Right atrium auricular region (tissue), 2 donors: ENCODE data around the gene CHRNA4. TPM values are rescaled to one million over a fixed set of nuclear protein-coding genes. Genes with fewer than 3 reads are reported as not detected.

Experiments
- DNase-seq: peaks from one replicate; pipeline ENCODE4 v3.0.0-alpha.2; 2019; ENCODE audit warnings: low spot score
- H3K27ac ChIP-seq, 2 donors: fragments of 200-600 bp; sonication (generic); 1 replicate in 1 of 2; 2 replicates in 1 of 2; pipeline ENCODE4 v1.5.1; 2016 to 2019
- H3K27me3 ChIP-seq, 2 donors: fragments of 200-600 bp; sonication (generic); one replicate each; pipeline versions ENCODE4 v1.5.1 to v1.6.0; 2017 to 2019
- H3K36me3 ChIP-seq: fragments of 200-600 bp; sonication (generic); one replicate; pipeline ENCODE4 v1.5.1; 2016
- H3K4me1 ChIP-seq, 2 donors: fragments of 200-600 bp; sonication (generic); one replicate each; pipeline versions ENCODE4 v1.5.1 to v1.6.0; 2017 to 2019
- H3K4me3 ChIP-seq, 2 donors: fragments of 200-600 bp; sonication (generic); 1 replicate in 1 of 2; 2 replicates in 1 of 2; pipeline ENCODE4 v1.5.1; 2017 to 2019; ENCODE audit warnings: mild to moderate bottlenecking in 1 of 2, moderate library complexity in 1 of 2
- H3K9me3 ChIP-seq, 2 donors: fragments of 200-600 bp; sonication (generic); one replicate each; pipeline ENCODE4 v1.5.1; 2019
- CTCF ChIP-seq, 2 donors: fragments of 200-600 bp; sonication (generic); IDR thresholded peaks; one replicate each; pipeline ENCODE4 v1.5.1; 2019; ENCODE audit warnings: antibody characterized with exemption in 2 of 2
- total RNA-seq, 2 donors: library from RNA; depleted of rRNA; stranded (reverse); fragments of >200 nt; gene quantifications; one replicate each; pipeline ENCODE4 v1.1.0, GENCODE V29; 2016

The CHRNA4 gene
- total RNA-seq, 2 donors from 2014 or later = not detected

- Histone ChIP-seq H3K9me3 (no peaks in the 10 kb centered on the region), H3K27ac (no peak overlapping the region), H3K4me3 (no peak overlapping the region), H3K4me1 (peaks cover 0 to 16% of the 10 kb centered on the region in 2 donors), H3K27me3 (peaks cover 0 to 8% of the 10 kb centered on the region in 2 donors), H3K36me3 (no peaks in the 10 kb centered on the region)
- no peak for TF ChIP-seq CTCF (IDR thresholded peaks at IDR 0.05)
- no peak for DNase-seq
These were observed 2.9 kb upstream of the CHRNA4 start for GRCh38 chr20:63363981-63364561.

- Histone ChIP-seq H3K27me3 (peaks cover 0 to 8% of the 10 kb centered on the region in 2 donors), H3K4me3 (no peak overlapping the region), H3K27ac (no peak overlapping the region), H3K36me3 (no peaks in the 10 kb centered on the region), H3K9me3 (no peaks in the 10 kb centered on the region), H3K4me1 (peaks cover 0 to 19% of the 10 kb centered on the region in 2 donors)
- TF ChIP-seq CTCF (IDR thresholded peaks at IDR 0.05) = no peak
- no peak for DNase-seq
These were observed 2.1 kb upstream of the CHRNA4 start for GRCh38 chr20:63363013-63363957.

DNA sequence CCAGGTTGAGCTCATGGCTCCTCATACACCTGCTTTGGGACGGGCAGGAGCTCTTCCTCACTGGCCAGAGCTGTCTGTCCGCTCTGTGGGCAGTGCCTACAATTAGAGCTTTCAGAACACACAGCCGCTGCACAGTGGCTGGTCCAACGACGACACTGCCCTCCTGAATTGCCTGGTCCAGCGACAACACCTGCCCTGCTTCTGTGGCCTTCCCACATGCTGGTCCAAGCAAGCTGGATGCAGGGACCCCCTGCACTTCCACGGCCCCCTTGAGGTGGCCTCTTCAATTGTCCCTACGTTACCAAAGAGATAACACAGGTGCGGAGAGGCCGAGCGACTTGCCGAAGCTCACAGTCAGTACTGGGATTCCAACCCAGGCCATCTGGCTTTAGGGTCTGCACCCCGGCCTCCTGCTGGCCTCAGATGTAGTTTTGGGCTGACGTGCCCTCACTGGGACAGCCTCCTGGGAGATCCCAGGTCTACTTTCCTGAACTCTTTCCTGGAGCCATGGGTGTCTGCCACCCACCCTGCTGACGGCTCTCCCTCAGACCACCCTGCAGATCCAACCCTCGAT, 1.4 kb upstream of the CHRNA4 start:
- Histone ChIP-seq H3K4me3 (no peak overlapping the region), H3K4me1 (peaks cover 0 to 27% of the 10 kb centered on the region in 2 donors), H3K9me3 (no peaks in the 10 kb centered on the region), H3K27ac (no peak overlapping the region), H3K36me3 (no peaks in the 10 kb centered on the region), H3K27me3 (peaks cover 0 to 8% of the 10 kb centered on the region in 2 donors)
- no peak for DNase-seq
- no peak for TF ChIP-seq CTCF (IDR thresholded peaks at IDR 0.05)

GRCh38 chr20:63361519-63362435, 628 bp upstream of the CHRNA4 start:
- peaks cover 0 to 30% of the 10 kb centered on the region in 2 donors for H3K4me1 ChIP-seq
- H3K9me3 ChIP-seq = no peaks in the 10 kb centered on the region
- peaks cover 0 to 8% of the 10 kb centered on the region in 2 donors for H3K27me3 ChIP-seq
- DNase-seq = no peak
- no peak overlapping the region for H3K4me3 ChIP-seq
- no peak for TF ChIP-seq CTCF (IDR thresholded peaks at IDR 0.05)
- no peaks in the 10 kb centered on the region for H3K36me3 ChIP-seq
- no peak overlapping the region for H3K27ac ChIP-seq
